Measurements from ENCODE around the gene PNPLA5.
"Not testable (repeated sequence)": the region's sequence is repeated elsewhere in the genome, so short reads cannot be mapped to it uniquely, and the experiment has no call there.

Gene PNPLA5

GRCh38 chr22:43881091-43882061, 10.4 kb downstream of the PNPLA5 start:
- no peak for DNase-seq (ENCODE audit: low read depth in 2 of 2, low spot score in 1 of 2)

GRCh38 chr22:43880541-43880991, 11.2 kb downstream of the PNPLA5 start:
- no peak for DNase-seq (ENCODE audit: low read depth in 2 of 2, low spot score in 1 of 2)

- DNase-seq (ENCODE audit: low read depth in 2 of 2, low spot score in 1 of 2): no peak
Observed at GRCh38 chr22:43879901-43880540, 11.8 kb downstream of the PNPLA5 start.

DNA sequence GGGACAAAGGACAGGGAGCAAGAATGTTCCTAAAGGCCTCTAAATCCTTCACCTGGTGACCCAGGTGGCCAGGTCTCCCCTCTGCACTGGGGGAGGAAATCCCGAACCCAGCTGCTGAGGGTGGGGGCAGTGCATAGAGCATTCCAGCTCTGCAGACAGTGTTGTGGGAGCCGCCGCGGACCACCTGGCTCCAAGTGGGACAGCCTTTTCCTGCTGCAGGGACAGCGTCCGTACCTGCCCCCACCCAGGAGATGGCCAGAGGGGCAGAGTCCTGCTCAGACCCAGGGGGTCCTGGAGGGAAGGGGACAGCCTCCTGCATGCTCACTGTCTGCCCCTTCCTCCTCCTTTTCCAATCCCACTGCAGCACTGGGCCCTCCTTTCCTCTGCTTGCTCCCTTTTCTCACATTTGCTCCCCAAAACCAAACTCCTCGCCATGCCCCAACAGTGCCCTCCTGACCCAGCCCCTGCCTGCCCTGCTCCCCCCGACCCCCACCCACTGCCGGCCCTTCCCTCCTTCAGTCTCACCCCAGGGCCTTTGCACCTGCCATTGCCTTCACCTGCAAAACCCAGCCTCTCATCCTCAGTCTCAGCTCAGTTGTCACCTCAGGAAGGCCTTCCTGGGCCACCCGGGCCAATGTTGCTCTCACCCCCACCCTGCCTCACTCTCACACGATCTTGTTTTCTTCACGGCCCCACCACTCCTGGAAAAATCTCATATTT, 12.8 kb downstream of the PNPLA5 start:
- DNase-seq (ENCODE audit: low read depth in 2 of 2, low spot score in 1 of 2): no peak

- DNase-seq (ENCODE audit: low read depth in 2 of 2, low spot score in 1 of 2): no peak
Observed at GRCh38 chr22:43878079-43878795, 13.6 kb downstream of the PNPLA5 start.

DNA sequence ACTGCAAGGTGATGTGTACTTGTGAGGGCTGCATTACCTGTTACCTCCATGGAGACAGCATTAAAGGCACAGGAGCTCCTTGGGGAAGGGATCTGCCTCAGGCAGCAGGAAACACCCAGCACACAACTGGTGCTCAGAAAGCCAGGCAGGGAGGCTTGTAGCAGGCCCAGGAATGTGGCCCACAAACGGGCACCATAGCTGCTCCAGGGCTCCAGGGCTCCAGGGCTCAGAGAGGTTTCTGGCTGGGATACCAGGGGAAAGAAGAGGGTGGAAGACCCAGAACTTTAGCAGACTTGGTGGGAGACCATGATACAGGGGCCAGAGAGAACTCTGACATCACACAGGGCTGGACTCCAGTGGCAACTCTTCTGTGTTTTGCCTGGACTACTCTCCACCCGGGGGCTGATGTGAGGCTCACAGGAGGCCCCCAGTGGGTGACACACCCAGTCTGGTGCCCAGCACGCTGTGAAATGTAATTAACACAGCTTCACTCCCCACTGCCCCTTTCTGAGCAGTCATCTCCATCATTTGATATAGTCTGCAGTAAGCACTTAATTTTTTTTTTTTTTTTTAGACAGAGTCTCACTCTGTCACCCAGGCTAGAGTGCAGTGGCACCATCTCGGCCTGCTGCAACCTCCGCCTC, 14.8 kb downstream of the PNPLA5 start:
- DNase-seq (ENCODE audit: low read depth in 2 of 2, low spot score in 1 of 2): no peak

- DNase-seq (ENCODE audit: low read depth in 2 of 2, low spot score in 1 of 2): no peak
Observed at GRCh38 chr22:43869799-43870198, 22.0 kb downstream of the PNPLA5 start.

GRCh38 chr22:43869001-43869400, 22.8 kb downstream of the PNPLA5 start:
- DNase-seq (ENCODE audit: low read depth in 2 of 2, low spot score in 1 of 2): not testable (repeated sequence)

DNA sequence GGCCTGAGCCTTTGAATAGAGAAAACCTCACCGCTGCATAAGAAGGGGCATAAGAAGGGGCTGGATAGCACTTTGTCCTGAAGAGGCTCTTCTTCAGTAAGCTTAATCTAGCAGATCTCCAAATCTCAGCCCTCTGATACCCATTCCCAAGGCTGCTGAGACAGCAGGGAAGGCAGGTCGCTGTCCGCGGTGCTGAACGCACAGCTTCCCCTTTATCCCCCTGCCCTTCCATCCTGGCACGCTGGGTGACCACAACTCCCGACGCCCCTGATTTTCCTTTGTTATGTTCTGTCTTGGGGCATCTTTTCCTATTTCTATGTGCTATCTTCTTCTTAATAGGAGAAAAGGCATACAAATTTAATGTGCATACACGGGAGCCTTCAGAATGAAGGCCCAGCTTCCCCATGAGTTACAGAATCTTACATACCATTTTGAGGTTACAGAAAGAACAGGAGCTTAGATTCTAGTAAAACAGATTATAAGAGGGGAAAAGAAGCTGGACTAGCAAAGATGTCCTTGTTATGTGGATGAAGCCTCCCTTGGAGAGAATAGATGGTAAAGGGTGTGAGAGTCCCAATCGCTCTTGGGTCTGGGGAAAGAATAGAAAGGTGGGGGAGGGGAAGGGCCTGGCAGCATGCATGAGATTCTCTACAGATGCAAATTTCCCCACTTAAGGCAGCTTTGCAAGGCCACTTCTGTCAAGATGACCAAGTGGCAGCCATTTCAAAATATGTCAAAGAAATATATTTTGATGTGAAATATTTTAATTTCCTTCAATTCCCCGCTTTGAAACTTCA, 23.8 kb downstream of the PNPLA5 start:
- DNase-seq (ENCODE audit: low read depth in 2 of 2, low spot score in 1 of 2): no peak

DNA sequence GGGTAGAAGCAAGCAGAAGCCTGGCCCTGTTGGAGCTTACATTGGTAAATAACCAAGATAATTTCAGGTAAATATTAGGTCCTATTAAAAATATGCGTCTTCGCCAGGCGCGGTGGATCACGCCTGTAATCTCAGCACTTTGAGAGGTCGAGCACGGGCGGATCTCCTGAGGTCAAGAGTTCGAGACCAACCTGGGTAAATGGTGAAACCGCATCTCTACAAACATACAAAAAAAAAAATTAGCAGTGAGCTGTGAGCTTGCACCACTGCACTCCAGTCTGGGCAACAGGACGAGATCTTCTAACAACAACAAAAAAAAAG, 29.0 kb downstream of the PNPLA5 start:
- DNase-seq (ENCODE audit: low read depth in 2 of 2, low spot score in 1 of 2): no peak

GRCh38 chr22:43862074-43862881, 29.5 kb downstream of the PNPLA5 start, which contains the start of gene SULT4A1:
TSS of gene SULT4A1 (minus strand) at chr22:43862513. CDS start at chr22:43862382, 131 bp downstream.
- no peak for DNase-seq (ENCODE audit: low read depth in 2 of 2, low spot score in 1 of 2)

DNA sequence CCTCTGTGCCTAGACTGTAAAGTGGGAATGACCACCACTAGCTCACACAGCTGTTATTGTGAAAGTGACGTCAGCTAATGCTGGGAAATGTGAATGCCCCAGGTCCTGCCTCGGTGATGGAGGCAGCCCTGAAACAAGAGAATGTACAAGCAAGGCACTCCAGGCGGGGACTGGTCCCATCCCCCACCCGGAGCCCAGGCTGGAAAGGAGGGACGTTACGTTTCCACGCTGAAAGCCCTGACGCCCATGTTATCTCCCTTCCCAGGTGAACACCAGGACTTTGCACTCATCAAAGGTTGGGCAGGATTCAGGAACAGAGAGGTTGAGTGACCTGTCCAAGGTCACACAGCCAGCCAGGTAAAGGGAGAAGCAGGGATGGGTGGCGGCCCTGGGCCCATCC, 30.3 kb downstream of the PNPLA5 start:
- no peak for DNase-seq (ENCODE audit: low read depth in 2 of 2, low spot score in 1 of 2)

DNA sequence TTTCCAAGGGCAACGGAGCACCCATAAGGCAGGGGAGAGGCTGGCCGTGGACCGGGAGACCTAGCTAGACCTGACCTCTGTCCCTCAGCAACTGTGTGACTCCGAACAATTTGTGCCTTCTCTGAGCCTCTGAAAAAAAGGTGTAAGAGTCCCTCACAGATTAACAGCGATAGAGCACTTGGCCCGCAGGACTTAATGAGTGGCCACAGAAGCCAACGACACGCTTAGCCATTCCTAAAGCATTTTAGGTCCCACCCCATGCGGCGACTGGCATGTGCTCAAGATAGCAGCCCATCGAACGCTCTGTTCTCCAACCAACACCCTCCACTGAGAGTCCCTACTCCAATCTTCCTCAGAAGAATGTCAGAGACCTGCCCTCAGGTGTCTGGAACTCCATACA, 31.0 kb downstream of the PNPLA5 start:
- no peak for DNase-seq (ENCODE audit: low read depth in 2 of 2, low spot score in 1 of 2)

- no peak for DNase-seq (ENCODE audit: low read depth in 2 of 2, low spot score in 1 of 2)
Observed at GRCh38 chr22:43860126-43860525, 31.7 kb downstream of the PNPLA5 start.

DNA sequence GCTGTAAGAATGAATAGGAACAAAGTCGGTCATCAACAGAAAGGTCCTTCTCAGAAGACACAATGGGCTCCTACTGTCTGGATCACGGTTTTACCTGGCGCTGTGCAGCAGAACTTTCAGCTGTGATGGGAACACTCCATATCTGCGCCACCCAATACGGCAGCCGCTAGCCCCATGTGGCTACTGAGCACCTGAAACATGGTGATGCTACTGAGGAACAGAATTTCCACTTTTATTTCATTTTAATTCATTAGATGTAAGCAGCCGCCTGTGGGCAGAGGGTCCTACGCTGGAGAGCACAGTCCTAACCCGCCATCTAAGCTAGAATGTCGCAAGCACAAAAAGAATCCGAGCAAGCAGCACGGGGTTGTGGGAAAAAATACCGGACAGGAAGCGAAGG, 32.2 kb downstream of the PNPLA5 start:
- DNase-seq (ENCODE audit: low read depth in 2 of 2, low spot score in 1 of 2): no peak

DNA sequence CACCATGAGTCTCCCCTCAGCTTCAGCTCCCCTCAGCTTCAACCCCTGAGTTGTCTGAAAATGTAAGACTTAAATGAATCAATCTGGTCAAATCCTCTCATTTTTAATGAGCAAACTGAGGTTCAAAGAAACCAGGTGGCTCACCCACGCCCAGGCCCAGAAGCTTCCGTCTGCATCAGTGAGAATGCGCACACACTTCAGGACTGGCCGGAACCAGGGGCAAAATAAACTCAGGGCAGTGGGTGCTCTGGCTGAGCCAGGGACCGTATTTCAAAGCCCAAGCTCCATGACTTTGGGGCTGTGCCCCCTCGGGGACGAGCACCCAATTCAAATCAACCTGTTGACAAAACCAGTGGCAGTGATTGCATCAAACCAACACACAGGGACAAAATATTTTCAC, 32.6 kb downstream of the PNPLA5 start:
- DNase-seq (ENCODE audit: low read depth in 2 of 2, low spot score in 1 of 2): no peak

DNA sequence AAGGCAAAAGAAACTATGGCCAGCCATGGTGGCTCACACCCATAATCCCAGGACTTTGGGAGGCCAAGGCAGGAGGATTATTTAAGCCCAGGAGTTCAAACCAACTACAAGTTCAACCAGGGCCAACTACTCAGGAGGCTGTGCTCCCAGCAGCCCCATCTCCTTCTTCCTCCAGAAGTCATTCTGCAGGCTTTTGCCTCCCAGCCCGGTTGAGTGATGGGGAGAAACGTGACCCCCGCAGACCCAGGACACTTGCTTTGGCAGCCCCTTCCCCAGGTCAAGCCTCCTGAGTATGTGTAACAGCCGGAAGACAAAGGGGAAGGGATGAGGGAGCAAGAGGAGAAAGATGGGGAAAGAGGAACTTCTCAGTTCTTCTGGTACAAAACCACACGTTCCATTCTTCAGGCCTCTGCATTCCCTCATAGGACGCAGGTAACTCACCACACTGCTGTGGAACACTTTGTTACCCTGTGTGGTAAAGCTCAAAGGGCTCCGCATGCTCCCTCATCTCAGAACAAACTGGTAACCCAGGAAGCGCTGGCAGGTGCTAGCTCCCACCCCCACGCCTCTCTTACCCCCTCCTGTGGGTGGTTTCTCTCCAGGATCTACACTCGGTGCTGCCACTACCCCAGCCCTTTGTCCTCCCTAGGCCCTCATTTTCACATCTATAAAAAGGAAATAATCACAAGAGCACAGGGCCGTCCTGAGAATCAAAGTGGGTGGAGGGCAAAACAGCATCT, 33.5 kb downstream of the PNPLA5 start:
- DNase-seq (ENCODE audit: low read depth in 2 of 2, low spot score in 1 of 2): no peak

DNA sequence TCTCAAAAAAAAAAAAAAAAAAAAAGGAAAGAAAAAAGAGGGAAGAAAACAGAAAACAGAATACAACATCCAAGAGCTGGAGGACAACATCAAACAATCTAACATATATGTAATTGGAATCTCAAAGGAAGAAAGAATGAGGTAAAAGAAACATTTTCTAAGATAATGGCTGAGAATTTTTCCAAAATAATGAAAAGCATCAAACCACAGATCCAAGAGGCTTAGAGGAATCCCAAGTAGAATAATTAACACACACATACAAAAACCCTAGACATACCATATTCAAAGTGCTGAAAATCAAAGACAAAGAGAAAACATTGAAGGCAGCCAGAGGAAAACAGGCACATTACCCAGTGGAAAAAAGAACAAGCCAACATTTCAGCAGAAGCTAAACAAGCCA, 34.4 kb downstream of the PNPLA5 start:
- no peak for DNase-seq (ENCODE audit: low read depth in 2 of 2, low spot score in 1 of 2)

Measured in stimulated activated CD8-positive, alpha-beta memory T cell treated with anti-CD3 and anti-CD28 coated beads, Interleukin-4, amount 100 ng/mL, for 4 hours (primary cell).